GDM1 (cell line): ENCODE measurements around the gene TRIP10.

Experiments
- DNase-seq: peaks from one replicate; lab custom pipeline; 2025; lab: John Stamatoyannopoulos, UW

TRIP10 gene

DNA sequence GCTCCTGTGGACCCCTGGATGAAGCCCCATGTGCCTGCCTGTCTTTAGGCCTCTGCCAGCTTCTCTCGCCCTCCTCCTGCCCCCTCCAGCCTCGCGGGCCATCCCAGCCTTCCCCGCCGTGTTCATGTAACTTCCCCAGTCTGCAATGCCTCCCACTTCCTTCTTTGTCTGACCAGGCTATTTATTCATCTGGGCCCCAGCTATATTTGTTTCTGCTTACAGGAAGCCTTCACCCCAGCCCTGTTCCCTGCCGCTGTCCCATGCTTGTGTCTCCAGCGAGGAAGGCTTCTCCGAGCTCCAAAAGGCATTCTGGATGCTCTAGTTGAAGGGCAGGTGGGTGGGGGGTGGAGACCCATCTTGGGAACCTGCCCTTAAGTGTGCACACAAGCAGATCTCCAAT is 11.1 kb upstream of the TRIP10 start:
- peak; percentile 77 for DNase-seq

DNA sequence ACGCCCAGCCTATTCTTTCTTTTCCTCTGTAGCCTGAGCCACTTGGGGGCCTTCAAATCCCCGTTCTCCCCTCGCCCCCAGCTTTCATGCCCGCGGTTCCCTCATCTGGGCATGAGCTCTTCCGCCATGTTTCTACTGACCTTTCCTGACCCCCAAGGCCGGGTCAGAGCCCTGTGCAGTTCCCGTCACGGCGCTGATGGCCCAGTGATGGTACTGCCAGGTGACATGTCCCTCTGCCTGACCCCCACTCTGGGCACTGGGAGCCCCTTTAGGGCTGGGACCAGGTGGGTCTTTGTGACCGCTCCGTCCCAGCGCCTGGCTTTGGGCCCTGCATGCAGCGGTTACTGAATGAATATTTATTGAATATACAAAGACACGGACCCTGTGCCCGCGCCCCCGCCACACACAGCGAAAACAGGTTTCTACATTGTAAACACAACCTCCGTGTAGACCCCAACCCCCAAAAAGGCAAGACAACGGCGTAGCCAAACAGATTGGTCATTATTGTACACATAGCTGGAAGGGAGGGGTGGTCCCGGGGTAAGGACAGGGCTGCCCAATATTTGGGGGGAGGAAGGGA is 9.8 kb upstream of the TRIP10 start:
- DNase-seq: no peak

DNA sequence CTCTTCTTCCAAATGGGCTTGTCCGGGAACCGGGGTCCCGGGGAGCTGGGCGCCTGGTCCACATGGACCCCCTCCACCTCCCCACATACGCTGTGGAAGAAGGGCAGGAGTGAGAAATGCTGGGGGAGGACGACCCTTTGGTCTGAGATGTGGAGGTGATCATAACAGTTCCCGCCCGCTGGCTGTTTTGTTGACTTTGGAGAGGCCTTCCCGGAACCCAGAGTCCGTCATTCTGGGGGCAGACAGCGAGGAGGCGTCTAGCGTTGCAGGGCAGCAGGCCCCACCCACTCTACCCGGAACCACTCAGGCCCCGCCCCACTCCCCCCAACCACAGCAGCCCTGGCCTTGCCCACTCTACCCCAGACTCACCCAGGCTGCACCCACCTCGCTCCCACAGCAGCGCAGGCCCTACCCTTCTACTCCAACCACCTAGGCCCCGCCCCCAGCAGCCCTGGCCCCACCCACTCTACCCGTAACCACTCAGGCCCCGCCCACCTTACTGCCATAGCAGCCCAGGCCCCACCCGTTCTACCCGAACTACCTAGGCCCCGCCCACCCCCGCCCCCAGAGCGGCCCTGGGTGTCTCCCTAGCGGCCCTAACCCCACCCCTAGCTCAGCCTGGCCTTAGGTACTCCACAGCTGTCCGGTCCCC is 9.2 kb upstream of the TRIP10 start:
- no peak for DNase-seq

DNA sequence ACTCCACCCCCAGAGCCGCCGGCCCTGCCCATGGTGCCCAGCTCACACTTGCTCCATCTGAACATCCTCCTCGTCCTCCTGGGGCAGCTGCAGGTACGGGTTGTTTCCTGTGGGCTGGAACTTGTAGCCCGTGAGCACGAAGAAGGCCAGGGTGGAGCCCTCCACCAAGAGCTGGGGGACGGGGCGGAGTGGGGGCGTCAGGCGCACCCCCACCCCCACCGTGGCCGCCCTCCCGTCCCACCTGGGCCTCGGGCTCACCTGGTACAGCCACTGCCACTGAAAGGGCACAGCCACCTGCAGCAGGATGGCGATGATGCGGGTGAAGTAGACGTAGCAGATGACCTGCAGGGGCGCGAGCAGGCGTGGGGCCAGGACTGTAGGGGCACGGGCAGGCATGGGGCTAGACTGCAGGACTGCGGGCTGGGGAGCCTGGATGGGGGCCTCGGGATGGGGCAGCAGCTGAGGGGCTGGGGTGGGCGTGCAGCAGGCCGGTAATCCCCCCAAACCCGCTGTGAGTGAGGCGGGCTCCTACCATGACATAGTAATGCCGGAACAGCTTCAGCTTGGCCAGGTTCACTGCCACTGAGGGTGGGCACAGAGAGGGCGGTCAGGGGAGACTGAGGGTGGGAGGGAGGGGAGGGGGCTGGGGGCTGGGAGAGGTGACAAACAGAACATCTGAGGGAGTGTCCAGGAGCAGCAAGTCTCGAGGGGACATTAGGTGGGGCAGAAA is 8.4 kb upstream of the TRIP10 start:
- no peak for DNase-seq

DNA sequence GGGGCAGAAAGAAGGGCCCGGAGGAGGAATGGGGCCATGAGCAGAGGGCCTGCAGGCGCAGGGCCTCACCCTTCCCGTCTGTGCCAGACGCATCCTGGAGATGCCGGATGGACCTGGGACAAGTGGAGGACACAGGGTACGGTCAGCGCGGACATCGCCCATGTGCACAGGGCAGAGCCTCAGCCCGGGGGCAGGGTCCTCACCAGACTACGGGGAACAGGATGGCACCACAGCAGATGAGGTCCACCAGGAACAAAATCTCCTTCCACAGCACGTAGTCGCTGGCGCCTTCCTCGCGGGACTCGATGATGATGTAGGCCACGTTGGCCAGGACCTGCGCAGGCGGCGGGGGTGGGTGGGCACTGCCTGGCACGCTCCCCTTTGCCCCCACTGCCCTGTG is 7.7 kb upstream of the TRIP10 start:
- no peak for DNase-seq

DNA sequence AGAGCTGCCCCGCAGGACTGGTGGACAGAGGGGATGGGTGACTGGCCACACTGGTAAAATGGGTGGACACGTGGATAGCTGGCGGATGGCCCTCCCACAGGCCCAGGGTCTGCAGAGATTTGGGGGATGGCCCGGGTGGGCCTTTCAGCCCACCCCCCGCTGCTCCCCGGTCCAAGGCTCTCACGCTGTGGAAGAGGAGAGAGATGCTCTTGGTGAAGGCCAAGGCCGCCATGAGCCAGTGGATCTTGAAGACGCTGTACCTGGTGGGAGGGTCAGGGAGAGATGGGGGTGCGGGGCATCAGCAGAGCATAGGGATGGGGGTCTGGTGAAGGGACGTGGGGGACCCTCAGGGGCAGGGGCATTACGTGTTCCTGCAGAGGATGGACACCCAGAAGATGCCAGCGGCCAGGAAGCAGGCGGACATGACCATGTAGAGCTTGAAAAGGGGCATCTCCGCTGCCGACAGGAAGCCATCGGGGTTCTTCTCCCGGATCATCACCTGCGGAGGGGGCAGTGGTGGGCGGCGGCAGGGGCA is 6.6 kb upstream of the TRIP10 start:
- DNase-seq: no peak

DNA sequence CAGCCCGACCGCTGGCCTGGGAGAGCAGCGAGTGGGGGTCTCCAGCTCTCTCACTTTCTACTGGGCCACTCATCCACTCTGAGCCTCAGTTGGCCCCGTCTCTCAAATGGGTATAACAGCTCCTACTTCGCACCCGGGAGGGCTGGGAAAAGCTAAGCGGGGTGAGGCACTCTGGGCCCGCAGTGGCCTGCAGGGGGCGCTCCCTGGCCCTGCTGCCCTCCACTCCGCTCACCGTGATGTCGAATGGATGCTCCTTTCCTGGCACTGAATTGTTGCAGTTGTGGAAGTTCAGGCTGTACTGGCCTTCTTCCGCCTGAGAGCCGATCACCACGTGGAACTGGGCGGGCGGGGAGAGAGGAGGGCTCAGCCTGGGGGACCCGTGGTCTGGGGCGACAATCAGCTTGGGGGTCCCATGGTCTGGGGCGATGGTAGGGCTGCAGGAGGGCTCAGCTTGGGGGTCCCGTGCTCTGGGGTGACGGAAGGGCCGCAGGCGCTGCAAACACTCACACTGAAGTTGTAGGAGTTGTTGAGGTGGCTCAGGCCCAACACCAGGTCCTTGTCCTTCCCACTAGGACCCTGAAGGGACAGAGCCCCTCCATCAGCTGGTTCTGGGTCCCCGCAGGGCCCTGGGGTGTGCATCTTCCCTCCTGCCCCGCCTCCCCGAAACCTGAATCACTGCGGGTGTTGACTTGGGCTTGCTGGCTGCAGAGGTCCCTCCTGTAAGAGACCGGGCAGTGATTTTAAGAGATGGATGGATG is 6.0 kb upstream of the TRIP10 start:
- no peak for DNase-seq

DNA sequence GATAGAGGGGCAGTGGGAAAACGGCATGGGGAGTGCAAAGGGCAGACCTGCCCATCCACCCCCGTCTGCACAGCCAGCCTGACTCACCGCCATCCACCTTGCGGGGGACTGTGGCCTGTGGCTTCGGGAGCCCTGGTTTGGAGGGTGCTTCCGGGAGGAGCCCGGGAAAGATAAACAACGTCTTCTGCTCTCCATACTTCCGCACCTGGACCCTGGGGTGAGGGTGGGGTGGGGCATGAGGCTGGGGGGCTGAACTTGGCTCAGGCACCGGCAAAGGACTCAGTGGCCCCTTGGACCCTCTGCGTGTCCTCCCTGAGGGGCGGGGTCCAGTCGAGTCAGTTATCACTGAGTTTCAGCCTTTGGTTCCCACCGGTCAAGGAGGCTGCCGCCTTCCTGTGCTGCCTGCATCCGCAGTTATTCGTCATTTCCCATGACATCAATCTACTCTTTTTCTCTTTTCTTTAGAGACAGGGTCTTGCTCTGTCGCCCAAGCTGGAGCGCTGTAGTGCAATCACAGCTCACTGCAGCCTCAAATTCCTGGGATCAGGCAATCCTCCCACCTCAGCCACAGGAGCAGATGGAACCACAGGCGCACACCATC is 5.3 kb upstream of the TRIP10 start:
- no peak for DNase-seq

DNA sequence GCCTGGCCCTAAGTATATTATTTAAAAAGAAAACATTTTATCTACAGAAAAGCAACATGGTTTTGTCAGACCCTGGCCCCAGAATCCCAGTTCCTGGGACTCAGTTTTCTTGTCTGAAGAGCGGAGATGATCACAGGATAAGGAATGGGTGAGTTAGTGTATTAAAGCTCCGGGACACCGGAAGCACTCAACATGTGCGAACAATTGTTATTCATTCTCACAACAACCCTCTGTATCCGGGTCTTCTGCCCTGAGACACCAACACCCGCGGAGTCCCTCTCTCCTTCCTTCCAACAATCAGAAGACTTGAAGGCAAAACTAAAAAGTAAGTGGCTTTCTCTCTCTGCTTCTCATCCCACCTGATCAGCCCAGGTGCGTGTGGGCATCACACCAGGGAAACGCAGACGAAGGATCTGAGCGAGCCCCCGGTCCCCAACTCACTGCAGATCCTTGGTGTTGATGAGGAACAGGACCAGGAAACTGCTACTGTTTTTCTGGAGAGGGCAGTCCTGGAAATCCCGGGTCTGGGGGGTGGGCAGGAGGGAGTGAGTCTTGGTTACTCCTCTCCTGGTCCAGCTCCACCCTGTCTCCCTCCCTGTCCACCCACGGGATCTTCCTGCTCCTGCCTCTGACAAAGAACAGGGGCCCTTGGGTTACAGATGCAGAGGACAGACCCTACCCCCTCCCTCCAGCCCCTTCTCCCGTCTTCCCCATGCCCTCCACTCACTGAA is 4.1 kb upstream of the TRIP10 start:
- DNase-seq: no peak

DNA sequence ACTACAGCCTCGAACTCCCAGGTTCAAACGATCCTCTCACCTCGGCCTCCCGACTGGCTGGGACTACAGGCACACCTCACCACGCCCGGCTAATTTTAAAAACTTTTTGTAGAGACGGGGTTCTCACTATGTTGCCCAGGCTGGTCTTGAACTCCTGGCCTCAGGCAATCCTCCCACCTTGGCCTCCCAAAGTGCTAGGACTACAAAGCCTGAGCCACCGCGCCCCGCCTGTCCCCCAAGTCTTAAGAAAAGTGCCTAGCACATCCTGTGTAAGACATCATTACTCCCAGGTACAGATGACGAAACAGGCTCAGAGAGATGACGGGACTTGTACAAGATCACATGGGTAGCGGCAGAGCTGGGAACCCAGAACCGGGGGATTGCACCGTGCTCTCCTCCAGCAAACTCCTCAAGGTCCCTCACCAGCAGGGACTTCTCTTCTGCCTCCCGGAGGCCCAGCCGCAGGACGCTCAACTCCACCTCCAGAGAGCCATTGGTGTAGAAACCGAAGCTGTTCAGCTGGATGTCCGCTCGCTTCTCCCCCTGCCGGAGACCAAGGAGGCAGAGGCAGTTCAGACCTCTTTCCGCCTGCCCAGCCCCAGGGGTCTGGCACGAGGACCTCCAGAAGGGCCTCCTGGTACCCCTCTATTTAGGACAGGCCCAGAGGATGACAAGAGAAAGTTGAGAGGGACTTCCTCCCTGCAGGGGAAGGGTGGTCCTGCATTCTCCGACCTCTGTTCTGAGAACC is 3.1 kb upstream of the TRIP10 start:
- DNase-seq: peak; percentile 69

DNA sequence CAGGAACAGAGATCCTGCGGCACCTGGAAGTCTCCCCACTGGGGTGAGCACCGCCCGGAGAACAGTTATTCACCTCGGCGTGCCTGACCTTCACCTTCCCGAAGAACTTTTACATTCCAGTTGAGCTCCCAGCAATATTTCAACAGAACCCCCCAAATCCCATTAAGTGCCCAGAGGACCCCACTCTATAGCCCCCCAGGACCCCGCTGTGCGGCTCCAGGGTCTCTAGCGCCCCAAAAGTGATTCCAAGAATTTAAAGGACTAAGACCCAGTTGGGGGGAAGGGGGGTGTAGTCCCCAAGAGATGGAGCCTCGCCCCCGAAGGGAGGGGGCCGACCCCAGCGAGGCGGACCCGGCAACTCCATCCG is 2.6 kb upstream of the TRIP10 start:
- DNase-seq: no peak

DNA sequence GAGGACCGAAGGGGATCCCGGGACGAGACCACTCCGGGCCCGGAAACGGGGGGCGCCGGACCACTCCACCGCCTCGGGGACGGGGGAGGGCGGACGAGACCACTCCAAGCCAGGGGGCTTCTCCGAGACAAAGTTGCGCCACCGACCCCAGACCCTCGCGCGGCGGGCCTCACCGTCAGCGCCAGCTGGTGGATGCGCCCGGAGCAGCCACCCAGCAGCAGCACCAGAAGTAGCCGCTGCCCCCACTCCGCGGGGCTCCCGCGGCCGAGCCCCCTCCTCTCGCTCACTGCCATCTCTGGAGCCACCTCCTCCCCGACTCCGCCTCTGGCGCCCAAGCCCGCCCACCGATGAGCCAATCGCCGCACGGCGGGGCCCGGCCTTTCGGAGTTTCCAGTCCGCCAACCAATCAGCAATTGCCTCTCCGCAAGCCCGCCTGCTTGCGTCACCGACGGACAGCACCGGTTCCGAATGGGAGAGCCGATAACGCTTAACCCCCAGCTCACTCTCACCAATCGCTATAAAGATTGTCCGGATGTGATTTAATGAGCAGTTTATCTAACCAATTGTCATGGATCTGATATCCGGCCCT is 2.1 kb upstream of the TRIP10 start, which contains the start of gene GPR108:
GPR108 (minus strand) TSS at position 297 of the 589 bp plus-strand sequence; CDS start at position 293, 4 bp downstream.
- peak; percentile 99 for DNase-seq

DNA sequence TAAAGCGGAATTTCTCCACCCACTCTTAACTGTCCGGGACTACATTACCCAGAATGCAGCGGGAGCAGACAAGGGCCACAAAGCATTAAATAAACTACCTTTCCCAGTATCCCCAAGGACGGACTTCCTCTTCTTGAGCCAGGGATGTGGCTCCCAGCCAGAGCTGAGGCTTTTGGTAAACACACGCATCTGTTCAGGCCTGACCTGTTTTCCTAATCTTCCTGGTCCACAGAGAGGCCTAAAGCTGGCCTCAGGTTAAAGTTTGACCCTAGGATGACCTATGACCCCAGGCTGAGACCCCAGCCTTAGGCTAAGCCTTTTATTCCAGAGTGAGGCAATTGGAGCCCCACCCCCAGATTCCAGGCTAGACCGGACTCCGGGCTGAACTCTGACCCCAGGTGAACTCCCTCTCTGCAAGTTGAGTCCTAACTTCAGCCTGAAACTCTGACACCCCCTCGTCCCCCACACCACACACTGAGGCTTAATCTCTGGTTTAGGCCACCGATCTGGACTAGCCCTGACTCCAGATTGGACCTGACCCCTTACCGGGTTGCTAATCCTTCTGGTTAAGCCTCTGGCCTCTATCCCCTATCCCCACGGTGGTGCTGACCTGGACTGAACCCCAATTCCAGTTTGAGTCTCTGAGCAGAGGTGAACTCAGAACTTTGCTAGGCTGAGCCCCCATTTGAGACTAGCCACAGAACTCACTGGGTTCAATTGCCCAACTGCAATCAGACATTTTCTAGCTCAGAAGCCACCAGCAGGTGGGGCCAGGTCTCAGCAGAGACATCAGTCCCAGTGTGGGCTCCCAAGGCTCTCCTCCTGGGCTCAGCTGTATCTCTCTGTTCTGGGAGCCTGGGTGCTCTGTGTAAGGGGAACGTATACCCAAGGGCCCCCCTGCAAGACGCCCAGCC is 1.4 kb upstream of the TRIP10 start:
- peak; percentile 69 for DNase-seq

DNA sequence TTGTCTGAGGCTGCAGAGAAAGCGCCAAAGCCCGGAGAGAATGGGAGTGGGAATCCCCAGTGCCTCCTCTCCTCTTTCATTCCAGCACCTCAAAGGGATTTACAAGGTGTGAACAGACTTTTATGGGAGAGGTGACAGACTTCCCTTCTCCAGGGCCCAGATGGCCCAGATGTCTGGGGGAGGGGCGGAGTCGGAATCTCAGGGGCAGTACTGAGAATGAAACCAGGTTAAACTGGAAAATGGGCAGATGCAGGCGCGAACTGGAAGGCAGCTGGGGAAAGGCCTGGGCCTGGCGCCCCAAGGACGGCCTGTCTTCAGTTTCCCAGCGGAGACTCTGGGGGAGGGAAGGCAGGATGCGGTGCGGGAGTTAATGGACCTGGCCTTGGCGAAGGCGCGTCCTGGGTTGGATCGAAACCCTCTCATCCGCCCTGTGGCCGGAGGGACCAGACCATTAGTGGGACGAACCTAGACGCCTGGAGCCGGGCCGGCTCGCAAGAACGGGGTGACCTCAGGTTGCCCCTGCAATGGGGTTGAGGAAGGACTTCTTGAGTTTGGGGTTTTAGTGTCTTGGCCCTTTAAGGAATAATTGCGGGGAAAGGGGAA is 592 bp upstream of the TRIP10 start:
- no peak for DNase-seq

DNA sequence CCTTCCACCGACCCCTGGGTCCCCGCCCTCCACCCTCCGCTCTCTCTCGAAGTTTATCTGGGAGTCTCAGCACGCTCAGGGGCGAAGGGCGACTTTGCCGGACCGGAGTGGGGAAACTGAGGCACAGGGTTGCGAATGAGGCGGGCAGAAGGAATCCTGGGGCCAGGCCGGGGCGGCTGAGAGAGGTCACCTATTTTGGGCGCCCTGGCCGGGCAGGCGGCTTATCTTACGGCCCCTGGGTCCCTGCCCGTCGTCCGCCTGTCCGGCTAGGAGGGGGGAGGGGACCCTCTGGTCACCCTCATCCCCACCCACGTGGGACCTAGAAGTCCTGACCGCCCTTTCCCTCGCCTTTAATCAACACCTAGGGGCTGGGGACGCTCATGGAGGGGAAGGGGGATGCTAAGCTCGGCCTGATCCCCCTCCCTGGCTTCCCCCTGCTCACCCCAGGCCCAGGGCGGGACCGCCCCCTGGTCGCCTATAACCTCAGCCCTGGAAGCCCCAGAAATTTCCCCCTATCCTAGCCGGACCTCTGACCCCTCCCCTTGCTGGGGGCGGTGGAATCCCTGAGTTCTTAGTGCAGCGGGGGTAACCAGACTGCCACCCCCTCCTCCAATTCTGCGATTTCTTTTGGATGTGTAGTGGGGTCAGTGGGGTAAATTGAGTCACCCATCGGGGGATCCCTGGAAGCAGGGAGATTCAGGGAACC is 556 bp downstream of the TRIP10 start:
- no peak for DNase-seq

DNA sequence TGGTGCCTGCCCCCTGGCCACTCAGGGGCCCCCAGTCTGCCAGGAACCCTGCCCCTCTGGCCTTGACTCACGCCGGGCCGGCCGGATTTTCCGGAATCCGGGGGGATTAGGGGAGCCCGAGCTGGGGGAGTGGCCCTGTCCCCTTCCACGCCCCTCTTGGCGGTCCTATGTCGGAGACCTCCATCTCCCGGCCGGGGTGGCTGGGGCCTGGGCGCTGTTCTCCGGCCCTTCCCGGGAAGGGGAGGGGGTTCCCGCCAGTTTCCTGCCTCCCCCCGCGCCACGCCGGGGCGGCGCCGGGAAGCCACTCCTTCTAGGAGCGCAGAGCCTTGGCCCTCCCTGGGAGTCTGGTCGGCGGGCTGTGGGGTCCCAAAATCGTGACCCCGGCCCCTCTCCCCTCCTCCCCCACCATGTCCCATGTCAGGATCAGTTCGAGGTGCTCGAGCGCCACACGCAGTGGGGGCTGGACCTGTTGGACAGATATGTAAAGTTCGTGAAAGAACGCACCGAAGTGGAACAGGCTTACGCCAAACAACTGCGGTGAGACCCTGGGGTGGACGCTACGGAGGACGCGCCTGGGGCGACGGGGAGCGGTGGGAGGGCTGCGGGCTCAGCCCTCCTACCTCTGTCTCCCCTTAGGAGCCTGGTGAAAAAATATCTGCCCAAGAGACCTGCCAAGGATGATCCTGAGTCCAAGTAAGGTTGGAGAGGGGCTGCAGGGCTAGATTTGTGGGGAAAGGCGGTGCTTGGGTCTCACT is 1.3 kb downstream of the TRIP10 start:
- no peak for DNase-seq

DNA sequence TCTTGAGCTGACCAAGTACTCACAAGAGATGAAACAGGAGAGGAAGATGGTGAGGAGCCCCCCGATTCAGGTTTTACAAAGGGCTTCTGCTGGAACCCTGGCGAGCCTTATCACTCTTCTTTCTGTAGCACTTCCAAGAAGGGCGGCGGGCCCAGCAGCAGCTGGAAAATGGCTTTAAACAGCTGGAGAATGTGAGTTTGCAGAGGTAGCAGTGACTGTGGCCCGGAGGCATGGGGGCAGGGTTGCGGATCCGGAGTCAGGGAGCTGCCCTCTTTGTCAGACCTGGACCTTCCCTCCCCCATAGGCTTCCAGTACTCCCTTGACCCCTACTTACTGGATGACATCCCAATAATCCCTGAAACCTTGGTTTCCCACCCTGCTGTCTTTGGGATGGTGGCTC is 3.6 kb downstream of the TRIP10 start:
- no peak for DNase-seq
